ENCODE results near the gene FRG1.
"Not testable (repeated sequence)": the region's sequence is repeated elsewhere in the genome, so short reads cannot be mapped to it uniquely, and the experiment has no call there.

The FRG1 gene

GRCh38 chr4:189985651-189986243 lies 45.1 kb downstream of the FRG1 start:
- DNase-seq: not testable (repeated sequence)

- no peak for DNase-seq
Observed at GRCh38 chr4:189988877-189989431, 48.3 kb downstream of the FRG1 start.

- DNase-seq: not testable (repeated sequence)
Observed at GRCh38 chr4:189989941-189990340, 49.3 kb downstream of the FRG1 start.

Data from COR-L47 (cell line).